Left ventricle myocardium inferior (tissue), 1 donor: ENCODE results near the gene CCDC61. TPM values are rescaled to one million over a fixed set of nuclear protein-coding genes. Genes with fewer than 3 reads are reported as not detected.

ENCODE experiments used
- DNase-seq: peaks from one replicate; pipeline ENCODE4 v3.0.0-alpha.2; 2020
- H3K27ac ChIP-seq: fragments of 200-600 bp; replicated peaks from 2 replicates; pipeline ENCODE4 v1.8.0; 2021
- H3K27me3 ChIP-seq: fragments of 200-600 bp; 2 replicates; pipeline ENCODE4 v1.8.0; 2021; ENCODE audit warnings: low read depth
- H3K36me3 ChIP-seq: fragments of 200-600 bp; 2 replicates; pipeline ENCODE4 v1.8.0; 2021
- H3K4me1 ChIP-seq: fragments of 200-600 bp; 2 replicates; pipeline ENCODE4 v1.8.0; 2021
- H3K4me3 ChIP-seq: fragments of 200-600 bp; 2 replicates; pipeline ENCODE4 v1.8.0; 2021; ENCODE audit warnings: mild to moderate bottlenecking, moderate library complexity
- H3K9me3 ChIP-seq: fragments of 200-600 bp; replicated peaks from 2 replicates; pipeline ENCODE4 v1.8.0; 2021
- intact Hi-C: fragments of 100-400 bp; cut with micrococcal nuclease; formaldehyde crosslinking; loops from one replicate; pipeline ENCODE4 v1.11.0; 2022
- total RNA-seq: library from RNA; stranded (reverse); fragmentation: NEBNext Ultra II Directional; extraction: Animal tissue kit (Norgen Biotek cat#: 25700); gene quantifications from one replicate; pipeline ENCODE4 v1.2.1, GENCODE V29; 2021
- TF ChIP-seq, protein P1 (sequence below): fragments of 200-600 bp; IDR thresholded peaks from 2 replicates; pipeline ENCODE4 v1.8.0; 2021; ENCODE audit warnings: antibody characterized with exemption, mild to moderate bottlenecking, borderline replicate concordance
- donor health status: DM: no; HTN: yes; CAD: no; lungs with severe emphysema.

CCDC61 gene
- total RNA-seq, 1 donor from 2014 or later = 8.7 TPM

DNA sequence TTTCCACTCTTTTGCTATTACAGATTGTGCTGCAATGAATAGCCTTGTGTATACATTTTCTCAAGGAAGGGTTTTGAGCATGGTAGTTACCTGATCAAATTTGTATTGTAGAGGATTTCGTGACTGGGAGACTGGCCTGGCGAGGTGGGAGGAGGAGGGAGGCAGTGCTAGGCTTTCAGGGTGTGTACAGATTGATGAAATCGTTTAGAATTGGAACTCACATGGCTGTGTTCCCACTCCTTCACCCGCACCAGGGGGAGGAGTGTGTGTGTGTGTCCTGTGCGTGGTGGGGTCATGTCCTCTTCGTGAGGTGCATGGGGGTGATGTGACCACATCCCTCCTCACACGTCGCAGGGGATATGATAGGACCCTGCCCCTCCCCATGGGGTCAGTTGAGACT, 19.3 kb downstream of the CCDC61 start:
- peak overlapping the region; percentile 75 for H3K4me3 ChIP-seq
- no peaks in the 10 kb centered on the region for H3K9me3 ChIP-seq
- H3K27ac ChIP-seq = no peak overlapping the region
- intact Hi-C loops = no loop called here
- TF ChIP-seq, protein P1, sequence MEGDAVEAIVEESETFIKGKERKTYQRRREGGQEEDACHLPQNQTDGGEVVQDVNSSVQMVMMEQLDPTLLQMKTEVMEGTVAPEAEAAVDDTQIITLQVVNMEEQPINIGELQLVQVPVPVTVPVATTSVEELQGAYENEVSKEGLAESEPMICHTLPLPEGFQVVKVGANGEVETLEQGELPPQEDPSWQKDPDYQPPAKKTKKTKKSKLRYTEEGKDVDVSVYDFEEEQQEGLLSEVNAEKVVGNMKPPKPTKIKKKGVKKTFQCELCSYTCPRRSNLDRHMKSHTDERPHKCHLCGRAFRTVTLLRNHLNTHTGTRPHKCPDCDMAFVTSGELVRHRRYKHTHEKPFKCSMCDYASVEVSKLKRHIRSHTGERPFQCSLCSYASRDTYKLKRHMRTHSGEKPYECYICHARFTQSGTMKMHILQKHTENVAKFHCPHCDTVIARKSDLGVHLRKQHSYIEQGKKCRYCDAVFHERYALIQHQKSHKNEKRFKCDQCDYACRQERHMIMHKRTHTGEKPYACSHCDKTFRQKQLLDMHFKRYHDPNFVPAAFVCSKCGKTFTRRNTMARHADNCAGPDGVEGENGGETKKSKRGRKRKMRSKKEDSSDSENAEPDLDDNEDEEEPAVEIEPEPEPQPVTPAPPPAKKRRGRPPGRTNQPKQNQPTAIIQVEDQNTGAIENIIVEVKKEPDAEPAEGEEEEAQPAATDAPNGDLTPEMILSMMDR = no peak
- DNase-seq = no peak
- no peaks in the 10 kb centered on the region for H3K36me3 ChIP-seq
- H3K27me3 ChIP-seq = peaks cover 58% of the 10 kb centered on the region
- H3K4me1 ChIP-seq = peaks cover 26% of the 10 kb centered on the region

DNA sequence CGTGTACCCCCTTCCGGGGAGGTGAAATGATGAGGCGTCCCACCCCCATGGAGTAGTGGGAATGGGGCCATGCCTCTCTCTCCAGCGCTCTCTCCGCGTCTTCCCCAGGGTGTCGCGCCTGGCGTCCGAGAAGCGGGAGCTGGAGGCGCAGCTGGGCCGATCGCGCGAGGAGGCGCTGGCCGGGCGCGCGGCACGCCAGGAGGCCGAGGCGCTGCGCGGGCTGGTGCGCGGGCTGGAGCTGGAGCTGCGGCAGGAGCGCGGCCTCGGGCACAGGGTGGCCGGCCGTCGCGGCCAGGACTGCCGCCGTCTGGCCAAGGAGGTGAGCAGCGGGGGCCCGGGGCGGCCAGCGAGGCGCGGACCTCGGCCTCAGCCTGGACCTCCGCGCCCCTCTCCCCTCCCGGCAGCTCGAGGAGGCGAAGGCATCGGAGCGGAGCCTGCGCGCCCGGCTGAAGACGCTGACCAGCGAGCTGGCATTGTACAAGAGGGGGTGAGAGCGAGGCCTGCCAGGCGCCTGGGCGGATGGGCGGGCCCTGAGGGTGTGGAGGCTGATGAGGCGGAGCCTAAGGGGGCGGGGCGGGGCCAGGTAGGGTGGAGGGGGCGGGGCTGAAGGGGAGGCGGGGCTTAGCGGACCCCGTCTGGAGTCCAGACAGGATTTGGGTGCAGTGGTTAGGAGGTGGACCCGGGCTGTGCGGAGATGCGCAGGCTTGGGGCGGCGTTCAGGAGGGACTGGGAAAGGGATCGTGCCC, 19.8 kb downstream of the CCDC61 start:
- TF ChIP-seq, protein P1 = no peak
- Histone ChIP-seq H3K9me3 (no peaks in the 10 kb centered on the region), H3K27me3 (peaks cover 57% of the 10 kb centered on the region), H3K36me3 (no peaks in the 10 kb centered on the region), H3K4me3 (peak overlapping the region; percentile 75), H3K4me1 (peaks cover 26% of the 10 kb centered on the region), H3K27ac (no peak overlapping the region)
- intact Hi-C loops = no loop called here
- peak; percentile 45 for DNase-seq

DNA sequence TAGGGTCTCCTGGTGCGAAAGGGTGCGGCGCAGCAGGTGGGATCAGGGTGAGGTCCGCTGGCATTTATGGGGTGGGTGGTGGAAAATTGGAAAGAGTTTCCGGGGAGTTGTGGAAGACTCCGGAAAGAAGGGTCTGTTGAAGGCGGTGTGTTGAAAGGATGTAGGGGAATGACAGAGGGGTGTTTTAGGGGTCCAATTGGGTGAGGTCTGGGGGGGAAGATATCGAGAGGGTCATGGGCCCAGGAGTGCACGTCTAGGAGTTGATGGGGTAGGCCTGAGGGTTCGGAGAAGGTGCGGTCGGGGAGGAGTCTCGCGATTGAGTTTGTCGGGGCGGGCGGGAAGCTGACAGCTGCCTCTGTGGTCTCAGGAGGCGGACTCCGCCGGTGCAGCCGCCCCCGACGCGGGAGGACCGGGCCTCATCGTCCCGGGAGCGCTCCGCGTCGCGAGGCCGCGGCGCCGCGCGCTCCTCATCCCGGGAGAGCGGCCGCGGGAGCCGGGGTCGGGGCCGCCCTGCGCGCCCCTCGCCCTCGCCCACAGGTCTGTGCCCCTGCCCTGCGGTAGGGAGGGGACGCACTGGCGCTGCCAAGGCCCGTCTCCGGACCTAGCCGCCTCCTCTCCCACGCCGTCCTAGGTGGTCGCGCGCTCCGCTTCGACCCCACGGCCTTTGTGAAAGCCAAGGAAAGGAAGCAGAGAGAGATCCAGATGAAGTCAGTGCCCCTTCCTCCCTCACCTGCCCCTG, 20.6 kb downstream of the CCDC61 start:
- Histone ChIP-seq H3K4me3 (peak overlapping the region; percentile 75), H3K4me1 (peaks cover 26% of the 10 kb centered on the region), H3K27ac (no peak overlapping the region), H3K36me3 (no peaks in the 10 kb centered on the region), H3K9me3 (no peaks in the 10 kb centered on the region), H3K27me3 (peaks cover 51% of the 10 kb centered on the region)
- TF ChIP-seq, protein P1 = no peak
- intact Hi-C loops = no loop called here
- DNase-seq = no peak

DNA sequence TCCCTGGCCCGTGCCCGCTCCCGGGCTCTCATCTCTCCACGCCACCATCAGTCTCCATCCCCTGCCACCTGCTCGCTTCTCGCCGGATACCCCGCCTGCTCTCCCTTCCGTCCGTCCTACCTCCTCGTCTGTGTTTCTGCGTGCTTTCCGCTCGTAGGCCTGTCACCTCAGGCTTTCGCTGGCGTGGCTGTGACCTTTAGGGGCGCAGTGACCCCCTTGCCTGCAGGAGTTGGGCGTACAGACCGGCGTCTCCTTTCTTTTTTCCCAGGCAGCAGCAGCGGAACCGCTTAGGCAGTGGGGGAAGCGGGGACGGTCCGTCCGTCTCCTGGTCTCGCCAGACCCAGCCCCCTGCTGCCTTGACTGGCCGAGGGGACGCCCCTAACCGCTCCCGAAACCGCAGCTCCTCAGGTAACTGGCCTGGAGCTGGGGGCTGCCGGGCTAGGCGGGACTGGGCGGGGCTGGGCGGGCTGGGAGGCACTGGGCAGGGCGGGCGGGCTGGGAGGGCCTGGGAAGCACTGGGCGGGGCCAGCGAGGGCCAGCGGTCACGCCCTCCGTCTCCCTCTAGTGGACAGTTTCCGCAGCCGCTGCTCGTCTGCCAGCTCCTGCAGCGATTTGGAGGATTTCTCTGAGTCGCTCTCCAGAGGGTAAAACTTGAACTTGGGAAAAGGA, 21.3 kb downstream of the CCDC61 start:
- H3K9me3 ChIP-seq = no peaks in the 10 kb centered on the region
- no peak overlapping the region for H3K27ac ChIP-seq

DNA sequence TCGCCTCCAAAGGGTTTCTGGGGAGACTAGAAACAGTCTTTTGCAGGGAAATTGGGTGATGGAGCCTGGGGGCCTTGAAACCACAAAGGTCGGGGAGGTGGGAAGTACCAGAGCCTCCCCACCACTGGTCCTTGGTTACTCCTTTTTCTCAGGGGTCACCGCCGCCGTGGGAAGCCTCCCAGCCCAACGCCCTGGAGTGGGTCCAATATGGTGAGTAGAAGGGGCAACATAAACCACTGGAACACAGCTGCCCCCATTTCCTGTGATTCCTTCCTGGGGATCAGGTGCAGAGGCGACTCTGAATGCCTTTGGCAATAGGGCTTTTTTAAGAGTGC, 21.8 kb downstream of the CCDC61 start:
- no peaks in the 10 kb centered on the region for H3K36me3 ChIP-seq
- no peaks in the 10 kb centered on the region for H3K9me3 ChIP-seq
- H3K27me3 ChIP-seq = peaks cover 45% of the 10 kb centered on the region
- intact Hi-C loops = no loop called here
- TF ChIP-seq, protein P1 = peak; percentile 33
- no peak for DNase-seq
- peak overlapping the region; percentile 75 for H3K4me3 ChIP-seq
- peaks cover 26% of the 10 kb centered on the region for H3K4me1 ChIP-seq
- no peak overlapping the region for H3K27ac ChIP-seq

More for the DNA sequence above, 21.3 kb downstream of the CCDC61 start:
- intact Hi-C loops = no loop called here
- peak; percentile 83 for DNase-seq
- TF ChIP-seq, protein P1 = peak; percentile 95
- Histone ChIP-seq H3K36me3 (no peaks in the 10 kb centered on the region), H3K4me3 (peak overlapping the region; percentile 75), H3K27me3 (peaks cover 48% of the 10 kb centered on the region), H3K4me1 (peaks cover 26% of the 10 kb centered on the region)
